Coronary artery (tissue), 2 donors: Measurements from ENCODE around the gene ARHGAP10.

Experiments
- DNase-seq: peaks from one replicate; pipeline ENCODE4 v3.0.0-alpha.2; 2017; ENCODE audit warnings: low spot score
- H3K27ac ChIP-seq, 2 donors: fragments of 200-600 bp; sonication (generic); one replicate each; pipeline ENCODE4 v1.5.1; 2016 to 2019
- H3K4me3 ChIP-seq: fragments of 200-600 bp; sonication (generic); 2 replicates; pipeline ENCODE4 v1.5.1; 2016; ENCODE audit warnings: mild to moderate bottlenecking, moderate library complexity
- TF ChIP-seq, protein P1 (sequence below): fragments of 200-600 bp; sonication (generic); IDR thresholded peaks from one replicate; pipeline ENCODE4 v1.5.1; 2019; ENCODE audit warnings: antibody characterized with exemption

Gene ARHGAP10

DNA sequence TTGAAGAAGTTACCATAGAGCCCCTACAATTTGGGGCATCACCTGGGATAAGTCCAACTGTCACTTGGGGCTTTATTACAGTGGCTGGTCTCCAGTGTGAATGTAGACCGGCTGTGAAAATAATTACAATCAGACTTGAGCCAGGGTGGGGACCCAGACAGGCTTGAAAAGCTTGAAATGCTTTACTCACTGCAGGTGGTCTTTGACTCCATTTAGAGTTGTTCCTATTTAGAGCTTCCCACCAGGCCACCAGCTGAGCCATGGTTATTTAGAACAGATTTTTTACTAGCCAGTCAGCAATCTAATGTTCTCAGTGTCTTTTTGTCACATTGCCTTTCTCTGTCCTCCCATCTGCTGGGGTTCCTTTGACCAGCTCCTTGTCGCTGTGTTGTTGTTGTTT is 5.7 kb downstream of the ARHGAP10 start:
- TF ChIP-seq, protein P1, sequence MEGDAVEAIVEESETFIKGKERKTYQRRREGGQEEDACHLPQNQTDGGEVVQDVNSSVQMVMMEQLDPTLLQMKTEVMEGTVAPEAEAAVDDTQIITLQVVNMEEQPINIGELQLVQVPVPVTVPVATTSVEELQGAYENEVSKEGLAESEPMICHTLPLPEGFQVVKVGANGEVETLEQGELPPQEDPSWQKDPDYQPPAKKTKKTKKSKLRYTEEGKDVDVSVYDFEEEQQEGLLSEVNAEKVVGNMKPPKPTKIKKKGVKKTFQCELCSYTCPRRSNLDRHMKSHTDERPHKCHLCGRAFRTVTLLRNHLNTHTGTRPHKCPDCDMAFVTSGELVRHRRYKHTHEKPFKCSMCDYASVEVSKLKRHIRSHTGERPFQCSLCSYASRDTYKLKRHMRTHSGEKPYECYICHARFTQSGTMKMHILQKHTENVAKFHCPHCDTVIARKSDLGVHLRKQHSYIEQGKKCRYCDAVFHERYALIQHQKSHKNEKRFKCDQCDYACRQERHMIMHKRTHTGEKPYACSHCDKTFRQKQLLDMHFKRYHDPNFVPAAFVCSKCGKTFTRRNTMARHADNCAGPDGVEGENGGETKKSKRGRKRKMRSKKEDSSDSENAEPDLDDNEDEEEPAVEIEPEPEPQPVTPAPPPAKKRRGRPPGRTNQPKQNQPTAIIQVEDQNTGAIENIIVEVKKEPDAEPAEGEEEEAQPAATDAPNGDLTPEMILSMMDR: no peak
- no peak for DNase-seq
- Histone ChIP-seq H3K4me3 (peak overlapping the region; percentile 34), H3K27ac (peak overlapping the region; percentile 47 to 92)

- TF ChIP-seq, protein P1: no peak
- DNase-seq: no peak
- Histone ChIP-seq H3K4me3 (peak overlapping the region; percentile 1), H3K27ac (no peak overlapping the region)
Observed at GRCh38 chr4:147739239-147739823, 7.4 kb downstream of the ARHGAP10 start.

DNA sequence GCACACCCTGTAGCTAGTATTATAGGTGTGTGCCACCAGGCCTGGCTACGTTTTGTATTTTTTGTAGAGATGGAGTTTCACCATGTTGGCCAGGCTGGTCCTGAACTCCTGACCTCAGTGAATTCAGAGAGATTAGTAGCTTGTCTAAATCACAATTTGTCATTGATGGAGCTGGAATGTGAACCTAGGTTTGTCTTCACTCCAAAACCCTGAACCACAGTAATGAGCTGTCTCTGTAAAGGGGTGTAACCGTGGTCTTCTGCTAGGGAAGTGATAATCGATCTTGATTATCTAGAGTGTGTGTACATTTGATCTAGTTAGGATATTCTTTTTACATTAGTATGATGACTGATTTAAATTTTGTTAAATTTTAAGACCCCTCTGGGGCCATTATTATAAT is 8.3 kb downstream of the ARHGAP10 start:
- DNase-seq: no peak
- Histone ChIP-seq H3K4me3 (no peak overlapping the region), H3K27ac (no peak overlapping the region)
- TF ChIP-seq, protein P1: no peak

GRCh38 chr4:147741190-147741788 is 9.4 kb downstream of the ARHGAP10 start:
- Histone ChIP-seq H3K4me3 (no peak overlapping the region), H3K27ac (peak overlapping the region in 1 of 2 donors; percentile 57)
- TF ChIP-seq, protein P1: no peak
- no peak for DNase-seq

DNA sequence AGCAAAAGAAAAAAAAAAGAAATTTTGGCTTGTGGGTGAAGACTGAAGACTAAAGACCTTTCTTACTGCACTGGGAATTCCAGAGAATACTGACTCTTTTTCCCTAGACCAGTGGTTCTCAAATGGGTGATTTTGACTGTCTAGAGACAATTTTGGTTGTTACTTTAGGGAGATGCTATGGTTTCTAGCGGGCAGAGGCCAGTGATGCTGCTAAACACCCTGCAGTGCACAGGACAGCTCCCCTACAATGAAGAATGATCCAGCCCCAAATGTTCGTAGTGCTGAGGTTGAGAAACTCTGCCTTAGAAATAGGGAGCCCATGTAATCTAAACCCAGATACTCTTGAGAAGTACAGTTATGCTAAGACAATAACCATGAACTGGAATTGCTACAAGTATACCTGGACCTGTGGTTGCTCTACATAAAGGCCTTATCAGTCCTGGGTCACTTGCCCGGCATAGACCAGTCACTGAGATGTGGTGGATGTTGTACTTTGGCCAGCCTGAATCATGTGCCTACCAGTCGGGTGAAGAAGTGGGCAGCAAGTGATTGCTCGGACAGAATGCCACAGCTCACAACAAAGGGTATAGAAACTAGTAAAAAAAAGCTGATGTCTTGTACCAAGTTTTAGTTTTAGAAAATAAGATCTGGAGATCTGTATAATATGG is 16.0 kb downstream of the ARHGAP10 start:
- TF ChIP-seq, protein P1: no peak

DNA sequence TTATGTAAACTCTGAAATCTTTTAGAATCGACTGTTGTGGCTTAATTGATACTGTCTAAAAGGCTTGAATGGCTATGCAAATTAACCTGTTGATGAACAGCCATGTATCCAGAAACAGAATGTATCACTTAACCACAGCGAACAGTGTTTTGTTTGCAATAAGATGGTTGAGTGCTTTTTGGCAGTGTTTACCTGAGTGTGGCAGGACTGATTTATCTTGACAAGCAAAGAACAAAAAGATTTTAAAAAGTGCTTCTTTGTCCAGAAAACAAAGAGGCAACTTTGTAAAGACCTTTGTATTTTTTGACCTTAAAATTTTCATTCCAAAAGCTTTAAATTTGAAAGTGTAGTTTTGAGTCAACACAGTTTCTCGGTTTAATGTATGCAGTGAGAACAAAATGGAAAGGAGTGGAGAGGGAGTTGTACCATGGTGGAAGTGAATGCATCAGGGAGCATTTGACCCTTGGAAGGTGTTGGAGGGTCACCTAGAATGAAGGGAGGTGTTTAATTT is 18.0 kb downstream of the ARHGAP10 start:
- no peak for DNase-seq
- TF ChIP-seq, protein P1: no peak
- no peak overlapping the region for H3K27ac ChIP-seq
- no peak overlapping the region for H3K4me3 ChIP-seq

More for the DNA sequence above, 16.0 kb downstream of the ARHGAP10 start:
- Histone ChIP-seq H3K4me3 (peak overlapping the region; percentile 3), H3K27ac (peak overlapping the region in 1 of 2 donors; percentile 36)
- no peak for DNase-seq
